ENCODE results near the gene LYST.

DNA sequence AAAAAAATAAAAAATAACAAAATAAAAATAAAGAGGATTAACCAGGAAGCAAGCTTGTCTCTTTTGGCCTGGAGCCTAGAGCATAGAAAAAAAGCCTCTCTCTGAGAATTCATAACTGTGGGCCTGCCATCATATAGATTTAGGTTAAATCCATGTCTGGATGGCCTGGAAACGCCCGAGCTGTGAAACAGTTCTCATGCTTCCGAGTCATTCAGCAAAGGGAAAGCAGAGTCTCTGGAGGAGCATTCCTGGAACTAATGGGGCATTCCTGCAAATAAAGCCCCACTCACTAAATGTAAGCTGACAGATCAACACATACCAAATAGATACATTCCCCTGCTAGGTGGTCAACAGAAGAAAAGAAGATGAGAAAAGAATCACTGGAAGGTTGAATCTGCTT lies 141.3 kb downstream of the LYST start:
- TF ChIP-seq, protein P1, sequence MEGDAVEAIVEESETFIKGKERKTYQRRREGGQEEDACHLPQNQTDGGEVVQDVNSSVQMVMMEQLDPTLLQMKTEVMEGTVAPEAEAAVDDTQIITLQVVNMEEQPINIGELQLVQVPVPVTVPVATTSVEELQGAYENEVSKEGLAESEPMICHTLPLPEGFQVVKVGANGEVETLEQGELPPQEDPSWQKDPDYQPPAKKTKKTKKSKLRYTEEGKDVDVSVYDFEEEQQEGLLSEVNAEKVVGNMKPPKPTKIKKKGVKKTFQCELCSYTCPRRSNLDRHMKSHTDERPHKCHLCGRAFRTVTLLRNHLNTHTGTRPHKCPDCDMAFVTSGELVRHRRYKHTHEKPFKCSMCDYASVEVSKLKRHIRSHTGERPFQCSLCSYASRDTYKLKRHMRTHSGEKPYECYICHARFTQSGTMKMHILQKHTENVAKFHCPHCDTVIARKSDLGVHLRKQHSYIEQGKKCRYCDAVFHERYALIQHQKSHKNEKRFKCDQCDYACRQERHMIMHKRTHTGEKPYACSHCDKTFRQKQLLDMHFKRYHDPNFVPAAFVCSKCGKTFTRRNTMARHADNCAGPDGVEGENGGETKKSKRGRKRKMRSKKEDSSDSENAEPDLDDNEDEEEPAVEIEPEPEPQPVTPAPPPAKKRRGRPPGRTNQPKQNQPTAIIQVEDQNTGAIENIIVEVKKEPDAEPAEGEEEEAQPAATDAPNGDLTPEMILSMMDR (IDR thresholded peaks at IDR 0.05 in 8 of 11, conservative IDR thresholded peaks at IDR 0.05 in 3 of 11) = no peak
- no peak for TF ChIP-seq POLR2AphosphoS5 (IDR thresholded peaks at IDR 0.05)

Data from spleen (tissue), 7 donors.